DOHH2 (cell line): Measurements from ENCODE around the gene B3GALNT1.

ENCODE experiments used
- CTCF ChIP-seq: fragments of 200-600 bp; sonication (generic); IDR thresholded peaks from one replicate; pipeline ENCODE4 v1.5.1; 2014; ENCODE audit warnings: antibody characterized with exemption, mild to moderate bottlenecking, low read depth, low read length; ENCODE audit not compliant: poor library complexity, severe bottlenecking
- EZH2phosphoT487 ChIP-seq: fragments of 200-600 bp; sonication (generic); IDR thresholded peaks from 2 replicates; pipeline ENCODE4 v1.6.1; 2017; ENCODE audit warnings: borderline replicate concordance, mild to moderate bottlenecking, antibody characterized with exemption, low read length, moderate library complexity, mixed read lengths

GRCh38 chr3:161049683-161050248, 55.4 kb downstream of the B3GALNT1 start:
- TF ChIP-seq CTCF (no peak), EZH2phosphoT487 (no peak)
